SHP77 (cell line): ENCODE data around the gene C15orf39.
"Not testable (repeated sequence)": the region's sequence is repeated elsewhere in the genome, so short reads cannot be mapped to it uniquely, and the experiment has no call there.

Experiments used
- DNase-seq, 2 experiments: peaks; one replicate each; lab custom pipeline; 2025; lab: John Stamatoyannopoulos, UW

The C15orf39 gene

DNA sequence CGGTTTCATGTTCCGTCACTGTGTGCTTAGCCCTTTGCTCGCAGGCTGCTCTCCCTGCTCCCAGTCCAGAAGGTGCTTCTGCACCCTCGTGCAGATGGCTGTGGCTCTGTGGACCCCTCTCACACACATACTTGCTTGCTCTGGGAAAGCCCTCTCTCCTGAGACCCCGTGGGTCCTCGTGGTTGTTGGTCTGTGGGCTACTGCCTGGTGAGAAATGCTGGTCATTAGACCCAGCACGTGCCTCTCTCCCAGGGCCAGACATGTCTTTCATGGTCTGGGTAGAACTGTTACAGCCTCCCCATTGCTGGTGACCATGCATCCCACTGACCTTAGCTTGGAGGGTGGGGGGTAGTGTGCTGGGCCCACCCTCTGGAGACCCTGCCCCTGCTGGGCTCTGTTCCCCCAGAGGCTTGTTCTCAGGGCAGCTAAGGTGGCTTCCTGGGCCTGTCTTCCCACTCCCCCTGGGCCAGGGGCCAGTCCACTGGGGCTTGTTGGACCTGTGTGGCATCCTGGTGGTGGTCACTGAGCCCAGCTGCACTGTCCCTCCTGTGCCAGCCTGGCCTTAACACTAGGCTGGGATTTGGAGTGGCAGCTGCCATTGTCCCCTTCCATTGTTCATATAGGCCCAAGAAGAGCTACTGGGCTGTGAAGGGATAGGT is 10.6 kb downstream of the C15orf39 start:
- no peak for DNase-seq

DNA sequence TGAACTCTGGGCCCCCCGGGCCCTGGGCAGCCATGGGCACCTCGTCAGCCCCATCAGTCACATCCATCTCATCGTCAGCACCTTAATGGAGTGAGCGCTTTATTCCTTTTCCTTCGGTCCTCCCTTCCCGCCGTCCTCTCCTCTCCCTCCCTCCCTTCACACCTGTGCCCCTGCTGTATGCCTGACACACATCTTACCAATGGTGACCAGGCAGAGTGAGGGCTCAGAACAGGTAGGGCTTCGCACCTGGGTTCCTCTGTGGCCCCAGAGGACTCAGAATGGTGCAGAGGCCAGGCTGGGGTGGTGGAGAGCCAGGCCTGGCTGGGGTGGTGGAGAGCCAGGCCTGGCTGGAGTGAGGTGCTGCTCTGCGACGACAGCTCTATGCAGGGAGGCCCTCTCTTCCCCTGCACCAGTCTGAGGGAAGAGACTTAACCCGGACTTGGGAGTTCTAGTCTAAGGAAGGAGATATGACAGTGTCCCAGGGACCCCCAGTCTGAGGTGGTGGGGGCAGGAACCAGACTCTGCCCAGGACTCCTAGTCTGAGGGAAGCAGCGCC is 11.6 kb downstream of the C15orf39 start:
- DNase-seq = no peak

DNA sequence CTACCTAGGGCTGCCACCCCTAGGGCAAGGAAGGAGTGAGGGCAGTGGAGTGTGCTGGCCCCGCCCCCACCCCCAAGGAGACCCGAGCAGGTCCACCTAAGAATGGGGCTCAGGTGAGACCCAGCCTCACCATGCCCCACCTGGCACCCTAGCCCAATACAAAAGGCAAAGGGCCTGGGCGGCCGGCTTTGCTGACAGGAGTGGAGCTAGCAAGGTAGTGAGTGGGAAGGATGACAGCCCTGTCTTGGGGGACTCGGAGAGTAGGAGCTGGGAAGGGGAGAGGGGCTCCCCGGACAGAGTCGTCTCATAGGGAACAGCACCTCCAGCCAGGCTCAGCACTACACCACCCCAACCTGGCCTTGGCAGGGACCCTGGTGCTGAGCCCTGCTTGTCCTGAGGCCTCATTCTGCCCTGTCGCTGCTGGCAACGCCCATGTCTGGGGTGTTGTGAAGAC is 12.1 kb downstream of the C15orf39 start:
- no peak for DNase-seq

DNA sequence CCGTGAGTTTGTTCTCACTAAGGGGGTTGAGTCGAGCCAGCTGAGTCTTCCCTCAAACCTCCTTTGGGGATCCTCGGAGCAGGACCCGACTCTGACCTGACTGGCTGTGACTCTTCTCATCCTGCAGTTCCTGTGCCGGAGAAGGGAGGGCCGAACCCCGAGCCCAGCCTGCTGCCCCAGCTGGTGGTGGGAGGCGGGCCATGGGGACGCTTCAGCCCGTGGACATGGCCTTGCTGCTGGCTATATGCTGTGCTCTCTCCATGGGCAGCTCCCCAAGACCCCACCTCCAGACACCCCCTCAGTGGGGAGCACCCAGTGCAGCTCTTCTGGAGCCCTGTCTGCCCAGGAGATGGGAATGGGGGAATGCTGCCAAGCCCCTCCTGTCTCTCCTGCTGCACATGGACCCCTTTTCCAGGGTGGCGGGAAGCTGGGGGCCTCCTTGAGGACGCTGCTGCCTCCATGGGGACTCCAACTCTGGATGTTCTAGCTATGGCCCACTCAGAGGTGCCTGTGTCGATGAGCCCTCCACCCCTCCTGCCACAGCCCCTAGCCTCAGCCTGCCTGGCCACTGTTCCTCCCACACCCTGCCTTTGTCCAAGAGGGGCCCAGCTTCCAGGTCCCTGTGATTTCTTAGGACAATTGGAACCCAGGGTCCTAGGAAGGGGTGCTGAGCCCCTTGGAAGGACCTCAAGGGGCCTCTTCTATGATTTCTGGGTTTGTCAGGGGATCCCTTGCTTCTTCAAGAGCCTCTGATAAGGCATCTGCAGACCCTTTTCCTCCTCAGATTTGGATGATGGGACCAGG is 12.8 kb downstream of the C15orf39 start:
- no peak for DNase-seq

DNA sequence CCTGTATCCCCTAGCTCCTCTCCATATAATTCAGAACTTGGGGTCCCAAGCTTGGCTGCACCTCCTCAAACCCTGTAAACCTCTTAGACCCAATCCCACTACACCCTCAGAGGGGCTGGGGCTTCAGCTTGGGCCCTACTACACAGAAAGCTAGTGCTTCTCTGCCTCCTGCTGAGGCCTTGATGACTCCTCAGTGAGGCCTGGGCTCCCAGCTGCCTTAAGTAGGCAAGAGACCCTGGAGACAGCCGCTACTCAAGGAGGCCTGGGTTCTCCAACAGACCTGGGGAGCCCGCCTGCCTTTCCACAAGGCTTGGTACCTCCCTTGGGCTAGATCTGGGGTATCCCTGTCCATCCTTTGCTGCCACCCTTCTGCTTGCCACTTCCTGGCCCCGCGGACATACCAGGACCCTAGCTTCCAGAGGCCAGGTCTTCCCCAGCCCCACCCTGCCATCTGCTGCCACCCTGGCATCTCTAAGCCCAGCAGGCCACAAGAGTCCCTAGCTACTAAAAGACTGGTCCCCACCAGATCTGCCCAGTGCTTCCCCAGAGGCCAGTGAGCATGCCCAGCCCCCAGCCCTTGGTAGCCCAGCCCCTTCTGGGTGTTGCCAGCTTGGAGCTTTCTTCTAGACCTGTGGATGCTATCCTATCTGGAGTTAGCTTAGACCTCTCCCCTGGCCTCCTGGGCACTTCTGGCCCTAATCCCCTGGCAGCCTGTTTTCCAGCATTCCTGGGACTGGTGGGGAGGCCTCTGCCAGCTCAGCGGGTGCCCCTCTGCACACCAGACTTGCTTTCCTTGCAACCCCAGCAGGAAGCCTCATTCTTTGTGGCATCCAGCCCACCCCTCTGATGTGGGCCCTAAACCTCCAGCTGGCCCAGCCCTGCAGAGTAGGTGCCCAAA is 13.7 kb downstream of the C15orf39 start:
- DNase-seq = no peak

DNA sequence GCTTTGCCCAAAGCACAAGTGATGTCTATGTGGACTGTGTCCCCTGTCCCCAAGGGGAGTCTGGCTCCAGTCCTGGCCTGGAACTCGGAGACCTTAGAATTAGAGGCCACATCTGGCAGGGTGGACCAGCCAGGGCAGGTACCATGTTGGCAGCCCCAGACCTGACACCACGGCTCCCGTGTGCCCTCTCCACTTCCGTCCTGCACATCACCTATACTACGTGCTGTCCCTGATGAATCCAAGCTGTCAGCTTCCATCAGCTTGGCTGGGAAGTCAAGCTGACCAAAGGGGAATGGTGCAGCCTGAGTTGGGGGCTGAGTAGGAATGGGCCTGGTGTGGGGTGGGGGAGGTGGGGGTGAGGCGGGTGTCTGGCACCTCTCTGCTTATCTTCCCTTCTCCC is 15.3 kb downstream of the C15orf39 start:
- DNase-seq = no peak

DNA sequence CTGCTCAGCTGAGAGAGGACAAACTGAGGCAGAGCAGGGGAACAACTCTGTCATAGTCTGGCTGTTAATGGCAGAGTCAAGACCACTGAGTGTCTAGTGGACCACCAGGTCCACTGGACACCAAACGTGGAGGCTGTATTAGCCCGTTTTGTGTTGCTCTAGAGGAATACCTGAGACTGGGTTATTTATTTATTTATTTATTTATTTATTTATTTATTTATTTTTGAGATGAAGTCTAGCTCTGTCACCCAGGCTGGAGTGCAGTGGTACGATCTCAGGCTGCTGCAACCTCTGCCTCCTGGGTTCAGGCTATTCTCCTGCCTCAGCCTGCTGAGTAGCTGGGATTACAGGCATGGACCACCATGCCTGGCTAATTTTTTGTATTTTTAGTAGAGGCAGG is 15.9 kb downstream of the C15orf39 start:
- not testable (repeated sequence) for DNase-seq

DNA sequence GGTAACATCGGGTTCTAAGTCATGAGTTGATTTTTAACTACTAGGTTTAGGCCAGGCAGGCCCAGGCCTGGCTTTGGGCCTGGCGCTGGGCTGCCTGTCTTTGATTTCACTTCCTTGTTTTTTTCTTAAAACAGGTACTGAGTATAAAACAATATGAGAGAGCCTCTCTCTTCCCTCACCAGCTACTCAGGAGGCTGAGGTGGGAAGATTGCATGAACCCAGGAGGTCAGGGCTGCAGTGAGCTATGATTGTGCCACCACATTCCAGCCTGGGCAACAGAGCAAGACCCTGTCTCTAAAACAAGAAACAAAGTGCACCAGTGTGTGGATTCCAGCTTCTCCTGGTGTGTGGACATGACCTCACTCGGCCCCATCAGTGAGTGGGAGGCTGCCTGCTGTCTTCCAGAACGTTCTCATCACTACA is 17.8 kb downstream of the C15orf39 start:
- not testable (repeated sequence) for DNase-seq

DNA sequence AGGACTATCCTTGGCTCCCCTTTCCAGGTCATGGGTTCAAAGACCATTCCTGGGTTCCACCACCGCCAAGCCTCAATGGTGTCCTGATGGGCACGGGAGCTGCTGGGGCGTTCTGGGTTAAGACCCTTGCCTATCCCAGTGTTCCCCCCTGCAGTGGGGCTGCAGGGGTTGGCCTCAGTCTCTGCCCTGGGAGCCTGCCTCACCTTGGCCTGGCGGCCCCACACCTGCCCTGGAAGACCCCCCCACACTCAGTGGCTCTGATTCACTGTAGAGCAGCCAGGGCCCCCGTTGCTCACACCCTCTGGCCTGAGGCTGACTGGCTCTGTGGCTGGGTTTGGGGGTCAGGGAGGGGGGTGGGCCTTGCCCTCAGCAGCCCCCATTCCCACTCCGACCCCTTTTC is 22.0 kb downstream of the C15orf39 start:
- no peak for DNase-seq

DNA sequence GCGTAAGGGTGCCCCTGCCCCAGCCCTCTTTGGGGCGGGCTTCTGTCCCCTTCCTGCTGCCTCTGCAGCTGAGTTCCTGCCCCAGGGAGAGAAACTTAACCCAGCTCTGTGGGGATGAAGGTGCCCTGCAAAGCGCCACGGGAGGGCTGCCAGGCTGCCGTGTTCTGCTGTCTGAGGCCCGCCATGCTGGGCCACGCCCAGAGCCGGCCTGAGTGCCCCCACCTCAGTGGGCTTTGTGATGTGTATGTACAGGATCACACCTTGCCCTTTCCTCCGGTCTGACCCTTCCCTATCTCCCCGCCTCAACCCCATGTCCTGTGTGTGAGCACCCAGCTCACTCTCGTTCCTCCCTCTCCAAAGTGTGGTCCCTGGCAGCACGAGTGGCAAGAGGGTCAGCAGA is 22.6 kb downstream of the C15orf39 start:
- no peak for DNase-seq

DNA sequence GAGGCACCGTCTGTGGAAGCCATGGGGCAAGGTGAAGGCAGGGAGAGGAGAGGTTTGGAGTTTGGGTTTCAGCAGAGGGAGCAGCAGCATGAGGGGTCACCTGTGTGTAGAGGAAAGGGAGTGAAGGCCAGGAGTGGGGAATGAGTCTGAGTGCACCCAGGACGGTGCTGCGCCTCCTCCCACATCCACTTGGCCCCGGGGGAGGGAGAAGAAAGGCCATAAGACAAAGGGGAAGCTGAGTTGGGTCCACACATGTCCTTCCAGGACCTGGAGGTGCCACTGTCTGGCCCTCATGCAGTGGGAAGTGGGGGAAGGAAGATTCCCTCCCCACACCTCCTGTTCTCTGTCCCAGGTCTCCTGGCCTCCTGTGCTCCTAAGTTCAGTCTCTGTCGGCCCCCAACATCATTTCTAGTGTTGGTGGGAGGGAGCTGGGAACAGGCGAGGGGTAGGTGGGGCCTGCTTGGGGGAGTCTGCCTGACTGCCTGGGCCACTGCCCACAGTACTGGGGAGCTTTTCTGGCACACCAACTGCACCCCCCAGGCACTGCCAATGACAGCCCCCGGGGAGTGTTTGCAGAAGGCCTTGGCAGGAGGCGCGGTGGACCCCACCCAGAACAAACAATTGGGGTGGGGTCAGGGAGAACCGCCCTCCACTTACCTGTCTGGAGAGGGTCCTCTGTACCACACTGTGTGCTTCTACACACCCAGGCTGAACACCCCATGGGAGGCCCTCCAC is 23.6 kb downstream of the C15orf39 start:
- not testable (repeated sequence) for DNase-seq

DNA sequence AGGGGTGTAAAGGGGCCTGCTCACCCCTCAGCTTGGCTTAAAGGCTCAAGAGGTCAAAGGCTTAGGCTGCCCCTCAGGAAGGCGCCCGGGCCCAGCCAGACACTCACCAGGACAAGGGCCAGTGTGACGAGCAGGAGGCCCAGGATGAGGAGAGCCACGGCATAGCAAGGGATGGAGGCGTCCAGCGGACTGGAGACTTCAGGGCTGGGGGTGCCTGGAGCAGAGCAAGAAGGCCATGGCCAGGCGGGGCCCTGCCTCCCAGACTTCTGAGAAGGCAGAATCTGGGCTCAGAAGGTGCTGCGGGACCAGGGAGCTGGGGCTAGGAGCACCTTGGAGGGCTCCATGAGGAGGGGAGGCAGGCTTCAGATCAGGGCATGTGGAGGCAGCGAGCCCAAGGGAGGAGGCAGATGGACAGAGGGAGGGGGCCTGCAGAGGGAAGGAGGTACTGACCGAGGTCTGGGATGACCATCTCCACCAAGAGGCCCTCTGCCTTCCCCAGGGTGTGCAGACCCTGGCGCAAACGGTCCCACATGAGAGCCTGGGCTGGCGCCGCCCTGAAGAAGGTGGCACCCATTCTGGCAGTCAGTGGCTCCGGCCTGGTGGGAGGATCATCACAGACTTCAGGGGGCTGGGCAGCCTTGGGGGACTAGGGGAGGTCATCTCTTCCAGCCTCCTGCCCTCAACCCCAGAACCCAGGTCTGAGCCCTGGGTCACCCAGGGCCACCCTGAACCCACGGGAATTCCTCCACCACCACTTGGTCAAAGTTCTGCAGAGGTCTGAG is 24.5 kb downstream of the C15orf39 start:
- DNase-seq = no peak

DNA sequence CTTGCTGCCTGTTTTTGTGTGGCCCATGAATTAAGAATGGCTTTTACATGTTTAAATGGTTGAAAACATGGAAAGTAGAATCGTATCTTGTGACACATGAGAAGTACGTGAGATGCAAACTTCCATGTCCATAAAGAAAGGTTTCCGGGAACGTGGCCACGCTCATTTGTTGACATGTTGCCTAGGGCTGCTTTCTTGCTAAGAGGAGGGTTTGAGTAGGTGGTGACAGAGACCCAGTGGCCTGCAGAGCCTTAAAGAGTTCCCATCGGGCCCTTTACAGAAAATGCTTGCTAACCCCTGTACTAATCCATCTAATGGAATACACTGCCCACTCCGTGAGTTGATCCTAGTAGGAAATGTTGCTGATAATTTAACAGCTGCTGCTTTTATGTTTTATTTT is 25.4 kb downstream of the C15orf39 start:
- DNase-seq = not testable (repeated sequence)

DNA sequence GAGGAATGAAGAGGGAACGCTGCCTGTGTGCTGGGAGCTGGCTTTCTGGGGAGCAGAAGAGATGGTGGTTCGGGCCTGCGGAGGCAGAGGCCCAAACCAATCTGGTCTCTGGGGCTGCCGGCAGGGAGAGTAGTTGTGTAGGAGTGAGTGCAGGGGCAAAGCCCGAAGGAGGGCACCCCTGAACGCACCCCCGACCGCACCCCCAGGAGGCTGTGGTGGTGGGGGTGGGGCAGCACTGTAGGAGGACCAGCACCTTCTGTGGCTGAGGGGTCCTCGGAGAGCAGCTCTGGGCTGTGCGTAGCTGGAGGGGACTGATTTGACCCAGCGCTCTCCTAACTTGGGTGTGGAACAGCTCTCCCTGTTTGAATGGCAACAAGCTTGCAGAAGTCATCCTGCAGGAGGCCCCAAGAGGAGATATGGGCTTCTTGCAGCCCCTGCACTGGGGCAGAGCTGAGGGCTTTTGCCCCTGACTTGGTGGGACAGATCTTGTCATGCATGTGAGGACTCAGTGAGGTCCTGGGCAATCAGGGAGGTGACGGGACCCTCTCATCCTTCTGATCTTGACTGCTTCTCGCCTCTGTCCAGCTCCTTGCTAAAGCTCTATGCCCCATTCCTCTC is 26.1 kb downstream of the C15orf39 start:
- DNase-seq = no peak

DNA sequence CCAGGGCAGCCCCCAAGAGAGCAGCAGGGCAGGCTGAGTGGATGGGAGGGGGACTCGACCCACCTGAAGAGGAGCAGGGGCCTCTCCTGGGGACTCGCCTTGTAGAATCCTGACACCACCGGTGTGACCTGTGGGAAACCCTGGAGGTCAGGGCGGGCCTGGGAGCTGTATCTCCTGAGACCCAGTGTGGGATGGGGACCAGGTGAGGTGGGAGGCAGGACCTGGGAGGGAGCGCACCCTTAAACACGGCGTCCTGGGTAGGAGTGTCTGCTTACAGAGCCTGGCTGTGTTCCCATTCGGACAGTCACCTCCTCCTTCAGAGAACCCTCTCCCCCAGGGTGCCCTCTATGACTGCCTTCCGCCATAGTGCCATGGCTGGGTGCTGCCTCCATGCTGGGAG is 27.1 kb downstream of the C15orf39 start:
- DNase-seq = no peak

DNA sequence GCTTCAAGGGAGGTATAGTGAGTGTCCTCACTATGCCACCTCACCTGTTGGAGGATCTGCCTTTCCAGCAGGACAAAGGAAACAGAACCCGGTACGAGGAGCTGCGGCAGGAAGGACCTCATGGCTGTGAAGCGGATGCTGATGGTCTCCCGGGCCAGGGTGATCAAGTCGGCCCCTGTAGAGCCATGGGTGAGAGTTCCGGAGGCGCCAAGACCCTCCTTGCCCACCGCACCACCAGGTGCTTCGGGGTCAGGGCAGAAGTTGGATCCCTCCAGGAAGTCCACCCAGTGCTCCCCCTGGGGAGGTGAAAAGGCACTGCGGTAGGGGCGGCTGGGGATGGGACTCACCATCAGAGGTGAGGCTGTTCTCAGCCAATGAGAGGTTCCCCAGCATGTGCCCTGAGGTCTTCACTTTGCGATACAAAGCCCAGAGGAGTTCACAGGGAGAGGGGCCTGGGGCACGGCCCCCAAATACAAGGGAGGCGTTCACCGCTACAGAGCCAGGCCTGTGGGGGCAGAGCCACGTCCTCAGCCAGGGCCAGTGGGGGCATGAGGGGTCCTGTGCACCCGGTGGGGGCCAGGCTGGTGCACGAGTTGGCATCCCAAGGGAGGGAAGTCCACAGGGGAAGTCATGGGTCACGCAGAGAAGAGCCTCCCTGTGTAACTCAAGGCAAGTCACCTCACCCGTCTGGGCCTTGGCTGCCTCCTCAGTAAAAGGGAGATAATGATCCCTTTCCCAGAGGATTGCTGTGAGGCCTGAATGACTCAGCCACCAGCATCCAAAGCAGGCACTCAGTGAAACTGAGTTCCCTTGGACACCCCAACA is 27.7 kb downstream of the C15orf39 start:
- DNase-seq = no peak

DNA sequence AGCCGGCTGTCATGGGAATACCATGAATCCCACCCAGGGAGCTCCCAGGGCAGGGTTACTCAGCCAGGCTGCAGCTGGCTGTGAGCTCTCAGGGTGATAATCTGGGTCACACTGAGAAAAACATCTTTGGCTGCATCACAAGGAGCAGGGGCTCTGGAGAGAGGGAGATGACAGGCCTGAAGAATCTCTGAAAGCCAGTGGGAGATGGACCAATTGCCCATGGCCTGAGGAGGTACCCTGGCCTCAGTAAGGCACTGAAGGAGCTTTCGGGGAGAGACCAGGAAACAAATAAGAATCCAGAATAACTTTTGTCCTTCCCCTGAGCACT is 28.3 kb downstream of the C15orf39 start:
- DNase-seq = no peak

DNA sequence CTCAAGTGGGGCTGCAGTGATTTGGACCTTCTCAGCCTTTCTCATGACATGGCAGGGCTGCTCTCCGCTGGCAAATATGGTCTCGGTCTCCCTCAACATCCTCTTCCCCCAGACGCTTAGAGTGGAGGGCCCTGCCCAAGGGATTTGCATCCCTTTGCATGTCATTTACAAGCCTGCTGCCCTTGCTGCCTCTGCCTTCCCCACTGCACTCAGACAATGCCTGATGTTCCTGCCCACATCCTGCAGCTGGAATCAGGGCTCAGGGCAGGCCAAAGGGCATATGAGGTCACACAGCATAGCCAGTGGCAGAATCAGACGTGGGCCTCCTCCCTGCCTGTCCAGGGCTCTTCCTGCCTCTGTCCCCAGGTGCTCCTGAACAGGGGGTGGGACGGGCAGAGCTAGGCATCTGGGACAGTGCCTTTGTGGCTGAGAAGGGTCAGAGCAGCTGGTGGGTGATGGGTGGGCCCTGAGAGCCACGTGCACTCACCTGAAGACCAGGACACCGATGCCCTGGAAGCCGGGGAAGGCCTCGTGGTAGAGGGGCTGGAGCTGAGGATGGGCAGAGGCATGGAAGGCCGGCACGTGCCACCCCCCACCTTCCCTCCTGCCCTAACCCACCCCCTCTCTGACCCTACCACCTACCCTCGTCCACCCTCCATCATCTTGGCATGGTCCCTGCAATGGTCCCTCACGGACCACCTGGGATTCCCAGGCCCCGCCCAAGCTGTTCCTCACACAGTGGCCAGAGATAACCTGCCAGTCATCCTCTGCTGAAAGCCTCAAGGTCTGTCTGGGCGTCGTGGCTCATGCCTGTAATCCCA is 29.1 kb downstream of the C15orf39 start:
- no peak for DNase-seq

DNA sequence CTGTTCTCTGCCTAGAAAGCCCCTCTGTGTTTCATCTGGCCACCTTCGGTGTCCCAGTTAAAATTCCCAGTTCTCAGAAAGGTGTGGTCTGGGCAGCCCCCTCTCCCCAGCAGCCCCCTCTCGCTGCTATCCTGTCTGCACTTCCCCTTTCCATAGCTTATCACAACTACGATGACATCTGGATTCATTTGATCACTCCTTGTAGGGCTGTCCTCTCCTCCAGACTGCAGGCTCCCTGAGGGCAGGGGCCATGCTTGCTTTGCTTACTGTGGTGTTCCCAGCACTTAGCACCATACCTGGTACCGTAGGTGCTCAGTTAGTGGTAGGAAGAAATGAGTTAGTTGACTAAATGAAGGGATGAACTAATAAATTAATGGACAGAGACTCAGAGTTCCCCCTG is 30.2 kb downstream of the C15orf39 start:
- no peak for DNase-seq
